ENCODE data around the gene DCANP1.

- TF ChIP-seq POLR2AphosphoS5 (IDR thresholded peaks at IDR 0.05; ENCODE audit: low read depth) (no peak), GABPA (IDR thresholded peaks at IDR 0.05; ENCODE audit: low read depth) (no peak), CTCF (IDR thresholded peaks at IDR 0.05; ENCODE audit: insufficient read depth, low read length) (no peak), REST (IDR thresholded peaks at IDR 0.05; ENCODE audit: insufficient replicate concordance, low read depth) (no peak)
Measured at GRCh38 chr5:135460246-135461033, 13.3 kb upstream of the DCANP1 start.

Measured in HL-60 (cell line).